Lower leg skin (tissue), 4 donors: ENCODE measurements around the gene CXADR. TPM values are rescaled to one million over a fixed set of nuclear protein-coding genes. Genes with fewer than 3 reads are reported as not detected.

ENCODE experiments used
- DNase-seq, 2 donors: peaks; one replicate each; pipeline ENCODE4 v3.0.0-alpha.2; 2019; ENCODE audit warnings: low spot score in 2 of 2
- H3K4me3 ChIP-seq: fragments of 200-600 bp; sonication (generic); 2 replicates; pipeline ENCODE4 v1.5.1; 2017; ENCODE audit warnings: mild to moderate bottlenecking, low read depth; ENCODE audit not compliant: poor library complexity, severe bottlenecking
- POLR2A ChIP-seq, 2 donors: fragments of 450-650 bp; IDR thresholded peaks; one replicate each; pipeline ENCODE4 v1.6.1; 2016 to 2017; ENCODE audit warnings: antibody characterized with exemption in 2 of 2, mild to moderate bottlenecking in 1 of 2, moderate library complexity in 1 of 2
- WGBS, 2 donors: methylation state at CpG; one replicate each; pipeline ENCODE4 v1.1.5; 2018; 5-methylcytosine and 5-hydroxymethylcytosine counted together
- intact Hi-C: fragments of 100-400 bp; cut with DNase I; formaldehyde crosslinking; loops from one replicate; pipeline ENCODE4 v1.15.0; 2023; ENCODE audit warnings: low total_unique reads
- total RNA-seq, 4 donors: library from RNA; depleted of rRNA; stranded (reverse); fragments of >200 nt; gene quantifications; one replicate each; pipeline ENCODE4 v1.1.0, GENCODE V29; 2016
- TF ChIP-seq, protein P1 (sequence below), 3 donors: fragments of 450-650 bp; IDR thresholded peaks; one replicate each; pipeline ENCODE4 v1.5.1; 2016; ENCODE audit warnings: antibody characterized with exemption in 3 of 3, mild to moderate bottlenecking in 3 of 3, moderate library complexity in 2 of 3

The CXADR gene
- total RNA-seq, 4 donors from 2014 or later = 84.7 to 134 (median 123) TPM

DNA sequence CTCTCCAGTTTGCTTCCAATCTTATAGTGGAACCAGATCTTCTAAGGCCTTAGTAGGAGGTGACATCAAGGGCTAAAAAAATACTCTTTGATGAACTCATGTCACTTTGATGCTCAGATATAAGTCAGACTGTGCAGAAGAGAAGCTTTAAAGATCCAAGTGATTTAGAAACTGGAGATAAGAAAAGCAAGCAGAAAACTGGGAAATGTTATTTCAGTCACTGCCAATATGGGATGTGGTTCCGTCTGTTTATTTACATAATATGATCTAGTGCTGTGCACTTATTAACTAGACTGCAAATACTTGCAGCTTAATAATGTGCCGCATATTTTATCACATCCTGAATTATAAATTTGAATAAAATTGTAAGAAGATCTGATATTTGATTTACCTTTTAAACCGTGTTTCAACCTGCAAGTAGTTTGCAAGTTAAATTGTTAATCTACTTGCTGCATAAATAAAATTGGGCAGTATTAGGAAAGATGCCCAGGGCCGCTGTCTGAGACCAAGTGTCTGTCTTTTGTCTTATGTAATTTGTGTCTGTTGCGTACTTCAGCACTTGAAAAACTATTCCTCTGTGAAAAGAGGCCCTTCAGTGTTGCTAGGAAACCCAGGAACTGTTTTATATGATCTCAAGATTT, 29.6 kb downstream of the CXADR start:
- no peak overlapping the region for H3K4me3 ChIP-seq
- 29 to 31% methylated on average over 5 of the region's 5 CpGs for WGBS, 2 donors
- TF ChIP-seq, protein P1, sequence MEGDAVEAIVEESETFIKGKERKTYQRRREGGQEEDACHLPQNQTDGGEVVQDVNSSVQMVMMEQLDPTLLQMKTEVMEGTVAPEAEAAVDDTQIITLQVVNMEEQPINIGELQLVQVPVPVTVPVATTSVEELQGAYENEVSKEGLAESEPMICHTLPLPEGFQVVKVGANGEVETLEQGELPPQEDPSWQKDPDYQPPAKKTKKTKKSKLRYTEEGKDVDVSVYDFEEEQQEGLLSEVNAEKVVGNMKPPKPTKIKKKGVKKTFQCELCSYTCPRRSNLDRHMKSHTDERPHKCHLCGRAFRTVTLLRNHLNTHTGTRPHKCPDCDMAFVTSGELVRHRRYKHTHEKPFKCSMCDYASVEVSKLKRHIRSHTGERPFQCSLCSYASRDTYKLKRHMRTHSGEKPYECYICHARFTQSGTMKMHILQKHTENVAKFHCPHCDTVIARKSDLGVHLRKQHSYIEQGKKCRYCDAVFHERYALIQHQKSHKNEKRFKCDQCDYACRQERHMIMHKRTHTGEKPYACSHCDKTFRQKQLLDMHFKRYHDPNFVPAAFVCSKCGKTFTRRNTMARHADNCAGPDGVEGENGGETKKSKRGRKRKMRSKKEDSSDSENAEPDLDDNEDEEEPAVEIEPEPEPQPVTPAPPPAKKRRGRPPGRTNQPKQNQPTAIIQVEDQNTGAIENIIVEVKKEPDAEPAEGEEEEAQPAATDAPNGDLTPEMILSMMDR (IDR thresholded peaks at IDR 0.05) = no peak
- no peak for TF ChIP-seq POLR2A (IDR thresholded peaks at IDR 0.05)
- intact Hi-C loops = no loop called here
- DNase-seq = no peak

DNA sequence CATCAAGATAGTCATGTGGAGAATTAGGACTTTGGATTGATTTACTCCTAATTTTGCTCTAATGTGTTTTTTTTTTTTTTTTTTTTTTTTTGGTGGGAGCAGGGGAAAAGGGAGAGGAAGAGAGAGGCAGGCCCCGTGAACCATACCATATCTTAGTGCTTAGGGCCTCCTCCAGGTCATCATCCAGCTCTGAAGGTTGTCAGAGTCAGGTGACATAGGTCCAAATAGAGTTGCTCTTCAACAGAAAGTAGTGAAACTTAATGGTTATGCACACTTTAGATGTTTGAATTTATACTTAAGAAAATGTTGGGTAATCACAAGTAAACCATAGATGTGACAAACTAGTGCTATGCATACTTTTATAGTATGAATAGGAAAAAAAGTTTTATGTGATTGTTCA, 32.2 kb downstream of the CXADR start:
- no peak overlapping the region for H3K4me3 ChIP-seq
- WGBS, 2 donors = 93 to 96% methylated on average over 1 of the region's 1 CpG
- TF ChIP-seq, protein P1 (IDR thresholded peaks at IDR 0.05) = no peak
- no peak for TF ChIP-seq POLR2A (IDR thresholded peaks at IDR 0.05)
- no peak for DNase-seq
- intact Hi-C loops = no loop called here

DNA sequence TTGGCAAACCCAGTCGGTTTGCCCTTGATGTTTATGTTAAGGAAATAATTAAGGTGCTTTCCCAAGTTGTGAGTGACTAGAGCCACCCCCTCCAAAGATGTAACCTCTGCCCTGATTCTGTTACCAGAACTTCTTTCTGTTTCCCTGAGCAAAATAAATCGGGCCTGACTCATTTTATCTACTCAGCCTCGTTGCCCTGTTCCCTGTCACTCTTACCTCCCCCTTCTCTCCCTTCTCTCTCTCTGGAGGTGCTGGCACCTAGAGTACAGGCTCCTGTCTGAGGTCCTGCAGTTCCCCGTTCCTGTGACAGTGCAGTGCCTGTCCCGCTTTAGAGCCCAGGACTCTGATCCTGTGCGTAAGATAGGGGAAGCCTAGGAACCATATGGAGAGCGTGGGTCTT, 35.4 kb downstream of the CXADR start:
- no peak for TF ChIP-seq POLR2A (IDR thresholded peaks at IDR 0.05)
- TF ChIP-seq, protein P1 (IDR thresholded peaks at IDR 0.05) = no peak
- 69 to 77% methylated on average over 7 of the region's 7 CpGs for WGBS, 2 donors
- intact Hi-C loops = no loop called here

DNA sequence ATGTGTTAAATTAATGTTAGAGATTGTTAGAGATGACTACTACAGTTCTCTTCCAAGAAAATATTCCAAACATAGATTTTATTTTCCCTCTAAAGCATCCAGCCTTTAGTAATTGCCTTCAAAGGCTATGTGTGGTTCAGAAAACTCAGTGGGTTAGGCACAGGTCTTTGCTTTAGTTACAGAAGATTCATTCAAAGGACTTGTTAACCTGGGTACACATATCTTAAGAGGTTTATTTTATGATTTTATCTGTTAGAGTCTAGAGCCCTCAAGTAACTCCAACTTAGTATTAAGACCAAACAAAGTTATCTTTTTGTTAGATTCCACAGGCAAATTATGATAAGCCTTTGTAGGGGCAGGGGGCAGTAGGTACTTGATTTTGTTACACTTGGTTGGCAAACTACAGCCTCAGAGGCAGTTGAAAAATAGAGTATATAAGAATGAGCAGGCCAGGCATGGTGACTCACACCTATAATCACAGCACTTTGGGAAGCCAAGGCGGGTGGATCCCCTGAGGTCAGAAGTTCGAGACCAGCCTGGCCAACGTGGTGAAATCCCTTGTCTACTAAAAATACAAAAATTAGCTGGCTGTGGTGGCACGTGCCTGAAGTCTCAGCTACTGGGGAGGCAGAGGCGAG, 37.9 kb downstream of the CXADR start:
- WGBS, 2 donors = 56 to 66% methylated on average over 5 of the region's 5 CpGs
- no peak overlapping the region for H3K4me3 ChIP-seq
- DNase-seq = no peak
- intact Hi-C loops = no loop called here
- no peak for TF ChIP-seq POLR2A (IDR thresholded peaks at IDR 0.05)
- TF ChIP-seq, protein P1 (IDR thresholded peaks at IDR 0.05) = no peak

More for the DNA sequence above, 35.4 kb downstream of the CXADR start:
- H3K4me3 ChIP-seq = no peak overlapping the region
- no peak for DNase-seq

DNA sequence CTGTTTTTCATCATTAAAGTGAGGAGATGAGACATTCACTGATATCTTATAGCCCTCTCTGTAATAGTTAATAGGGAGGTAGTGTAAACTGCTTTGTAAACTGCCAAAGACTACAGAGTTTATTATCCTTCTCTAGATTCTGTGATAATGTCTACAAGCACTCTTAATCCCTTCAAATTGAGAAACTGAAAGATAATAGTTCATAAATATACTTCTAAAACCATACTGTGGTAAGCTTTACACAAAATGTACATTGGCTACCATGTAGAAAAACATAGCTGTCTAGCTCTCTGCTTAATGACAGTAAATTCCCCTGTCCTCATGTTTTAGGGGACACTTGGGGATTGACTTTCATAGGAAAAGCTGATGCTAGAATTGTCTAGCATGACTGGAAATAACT, 39.6 kb downstream of the CXADR start:
- TF ChIP-seq POLR2A (IDR thresholded peaks at IDR 0.05) = no peak
- TF ChIP-seq, protein P1 (IDR thresholded peaks at IDR 0.05) = no peak

More for the DNA sequence above, 39.6 kb downstream of the CXADR start:
- no peak for DNase-seq
- H3K4me3 ChIP-seq = no peak overlapping the region
- intact Hi-C loops = no loop called here
